ENCODE measurements around the gene HIF1A.
"Not testable (repeated sequence)": the region's sequence is repeated elsewhere in the genome, so short reads cannot be mapped to it uniquely, and the experiment has no call there.

The HIF1A gene

GRCh38 chr14:61703342-61704129, 8.2 kb downstream of the HIF1A start:
- intact Hi-C loops (cut with DNase I) = no loop called here
- DNase-seq = no peak

GRCh38 chr14:61704554-61704953, 9.2 kb downstream of the HIF1A start:
- intact Hi-C loops (cut with DNase I) = no loop called here

DNA sequence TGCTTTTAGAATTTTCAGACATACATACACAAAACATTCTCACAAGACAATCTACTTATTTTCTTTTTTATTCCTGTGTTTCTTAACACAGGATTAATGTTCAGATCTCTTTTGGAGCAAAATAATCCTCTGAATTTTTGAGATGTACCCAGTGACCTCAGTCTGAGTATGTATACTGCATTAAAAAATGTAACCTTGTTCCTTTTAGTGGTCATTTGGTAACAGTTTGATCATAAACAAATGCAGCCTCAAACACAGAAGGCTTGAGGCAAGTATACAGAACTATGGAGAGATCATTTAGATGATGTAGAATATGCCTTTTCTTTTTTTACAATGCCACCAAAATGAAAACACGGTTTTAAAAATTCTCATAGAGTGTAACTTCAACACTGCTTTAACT, 9.7 kb downstream of the HIF1A start:
- intact Hi-C loops (cut with DNase I) = no loop called here

More at GRCh38 chr14:61704554-61704953, 9.2 kb downstream of the HIF1A start:
- no peak for DNase-seq

GRCh38 chr14:61706096-61706690, 10.9 kb downstream of the HIF1A start:
- intact Hi-C loops (cut with DNase I) = no loop called here
- DNase-seq = no peak

More for the DNA sequence above, 9.7 kb downstream of the HIF1A start:
- DNase-seq = no peak

DNA sequence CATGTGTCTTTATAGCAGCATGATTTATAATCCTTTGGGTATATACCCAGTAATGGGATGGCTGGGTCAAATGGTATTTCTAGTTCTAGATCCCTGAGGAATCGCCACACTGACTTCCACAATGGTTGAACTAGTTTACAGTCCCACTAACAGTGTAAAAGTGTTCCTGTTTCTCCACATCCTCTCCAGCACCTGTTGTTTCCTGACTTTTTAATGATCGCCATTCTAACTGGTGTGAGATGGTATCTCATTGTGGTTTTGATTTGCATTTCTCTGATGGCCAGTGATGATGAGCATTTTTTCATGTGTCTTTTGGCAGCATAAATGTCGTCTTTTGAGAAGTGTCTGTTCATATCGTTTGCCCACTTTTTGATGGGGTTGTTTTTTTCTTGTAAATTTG, 12.5 kb downstream of the HIF1A start:
- DNase-seq; intact Hi-C loops (cut with DNase I): not testable (repeated sequence)

- DNase-seq; intact Hi-C loops (cut with DNase I): not testable (repeated sequence)
These were observed 13.4 kb downstream of the HIF1A start for GRCh38 chr14:61708693-61709092.

GRCh38 chr14:61710853-61711817, 15.8 kb downstream of the HIF1A start:
- intact Hi-C loops (cut with DNase I) = no loop called here

GRCh38 chr14:61712137-61712536, 16.8 kb downstream of the HIF1A start:
- intact Hi-C loops (cut with DNase I) = no loop called here
- no peak for DNase-seq

More at GRCh38 chr14:61710853-61711817, 15.8 kb downstream of the HIF1A start:
- DNase-seq = no peak

- intact Hi-C loops (cut with DNase I) = no loop called here
- DNase-seq = no peak
These were observed 18.6 kb downstream of the HIF1A start for GRCh38 chr14:61713724-61714437.

DNA sequence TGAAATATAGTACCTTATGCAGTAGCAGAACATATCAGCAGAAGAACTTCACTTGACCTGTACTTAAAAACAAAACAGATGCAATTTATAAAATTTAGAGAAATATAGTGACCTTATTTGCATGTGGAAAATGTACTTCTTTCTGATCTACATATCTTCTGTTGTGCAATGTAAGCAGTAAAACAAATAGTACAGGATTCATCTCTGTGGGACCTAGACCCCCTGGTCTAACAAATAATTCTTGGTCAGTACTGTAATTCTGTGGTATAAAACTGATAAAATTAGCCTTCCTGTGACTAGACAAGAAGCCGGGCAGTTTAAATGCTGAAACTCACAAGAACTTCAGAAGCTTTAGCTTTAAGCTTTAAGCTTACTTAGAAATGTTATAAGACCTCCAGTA, 21.6 kb downstream of the HIF1A start:
- DNase-seq = no peak
- intact Hi-C loops (cut with DNase I) = no loop called here

GRCh38 chr14:61718039-61718438, 22.7 kb downstream of the HIF1A start:
- no peak for DNase-seq
- intact Hi-C loops (cut with DNase I) = no loop called here

- no peak for DNase-seq
- intact Hi-C loops (cut with DNase I) = no loop called here
These were observed 24.3 kb downstream of the HIF1A start for GRCh38 chr14:61719344-61720293.

DNA sequence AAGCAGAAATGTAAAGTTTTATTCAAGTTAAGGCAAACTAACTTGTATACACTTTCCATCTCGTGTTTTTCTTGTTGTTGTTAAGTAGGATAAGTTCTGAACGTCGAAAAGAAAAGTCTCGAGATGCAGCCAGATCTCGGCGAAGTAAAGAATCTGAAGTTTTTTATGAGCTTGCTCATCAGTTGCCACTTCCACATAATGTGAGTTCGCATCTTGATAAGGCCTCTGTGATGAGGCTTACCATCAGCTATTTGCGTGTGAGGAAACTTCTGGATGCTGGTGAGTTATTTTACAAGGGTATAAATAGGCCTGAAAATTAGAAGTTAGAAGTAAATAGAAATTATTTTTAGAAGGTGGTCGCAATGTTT, 25.0 kb downstream of the HIF1A start:
- intact Hi-C loops (cut with DNase I) = no loop called here
- no peak for DNase-seq

GRCh38 chr14:61720741-61721140, 25.4 kb downstream of the HIF1A start:
- intact Hi-C loops (cut with DNase I) = no loop called here
- DNase-seq = no peak

GRCh38 chr14:61724133-61724532, 28.8 kb downstream of the HIF1A start:
- intact Hi-C loops (cut with DNase I) = no loop called here
- DNase-seq = no peak

DNA sequence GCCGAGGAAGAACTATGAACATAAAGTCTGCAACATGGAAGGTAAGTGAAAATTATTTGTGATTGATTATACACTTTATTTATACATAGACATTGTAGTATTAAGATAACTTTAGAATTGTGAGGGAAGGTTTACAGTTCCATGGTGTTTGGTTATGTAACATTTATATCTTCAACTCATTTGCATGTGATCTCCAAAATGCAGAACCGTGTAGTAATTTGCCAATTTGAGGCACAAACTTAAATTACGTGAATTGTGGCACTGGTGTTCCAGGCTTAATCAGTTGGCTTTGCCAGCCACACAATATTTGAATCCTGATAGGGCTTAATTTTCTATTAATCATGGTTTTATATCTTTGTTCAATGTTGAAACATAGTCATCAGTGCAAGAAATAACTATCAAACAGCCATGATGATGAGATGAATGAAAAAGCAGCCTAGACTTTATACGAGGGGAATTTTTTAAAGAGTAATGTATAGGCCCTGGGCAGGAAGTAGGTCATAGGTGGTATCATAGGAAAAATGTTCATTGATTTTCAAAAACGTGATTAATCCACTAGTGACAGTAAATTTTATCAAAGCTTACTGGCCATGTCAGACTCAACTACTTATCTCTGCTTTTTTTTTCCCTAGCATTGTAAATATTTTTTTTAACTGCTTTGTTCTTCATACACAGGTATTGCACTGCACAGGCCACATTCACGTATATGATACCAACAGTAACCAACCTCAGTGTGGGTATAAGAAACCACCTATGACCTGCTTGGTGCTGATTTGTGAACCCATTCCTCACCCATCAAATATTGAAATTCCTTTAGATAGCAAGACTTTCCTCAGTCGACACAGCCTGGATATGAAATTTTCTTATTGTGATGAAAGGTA, 31.7 kb downstream of the HIF1A start:
- intact Hi-C loops (cut with DNase I) = no loop called here
- DNase-seq = no peak

Data from head of caudate nucleus (tissue), 42 donors.